ENCODE measurements around the gene HTT.
"Not testable (repeated sequence)": the region's sequence is repeated elsewhere in the genome, so short reads cannot be mapped to it uniquely, and the experiment has no call there.

Gene HTT

GRCh38 chr4:3085948-3086670 lies 11.6 kb downstream of the HTT start:
- no peak for DNase-seq

DNA sequence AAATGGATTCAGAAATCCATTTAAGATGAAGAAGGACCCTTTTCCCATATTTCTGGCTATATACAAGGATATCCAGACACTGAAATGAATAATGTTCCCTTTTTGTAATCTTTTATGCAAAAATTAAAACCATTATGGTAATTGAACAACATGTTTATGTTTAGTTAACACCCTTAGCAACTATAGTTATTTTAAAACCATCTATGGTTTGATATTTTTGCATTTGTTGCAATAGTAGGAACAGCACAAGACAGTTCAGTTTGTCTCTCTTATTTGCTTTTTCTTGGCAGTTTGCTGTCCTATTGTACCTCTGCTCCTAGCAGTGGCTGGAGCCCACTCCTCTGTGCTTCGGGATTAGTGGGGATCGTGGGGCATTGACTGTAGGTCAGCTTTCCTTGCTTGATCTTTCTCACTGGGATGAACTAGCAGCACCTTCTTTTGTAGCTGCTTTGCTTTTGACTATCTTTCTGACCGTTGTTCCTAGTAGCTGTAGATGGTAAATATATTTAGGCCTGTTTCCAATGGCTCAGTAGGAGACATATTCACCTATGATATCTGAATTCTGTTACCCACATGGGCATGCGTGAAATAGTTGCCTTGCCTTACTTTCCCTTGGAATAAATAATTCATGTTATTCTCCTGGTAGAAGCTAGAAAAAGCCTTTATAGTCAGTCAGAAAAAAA lies 12.8 kb downstream of the HTT start:
- no peak for DNase-seq

- DNase-seq: no peak
Observed at GRCh38 chr4:3091464-3091863, 17.0 kb downstream of the HTT start.

- DNase-seq: not testable (repeated sequence)
Observed at GRCh38 chr4:3094701-3095100, 20.2 kb downstream of the HTT start.

DNA sequence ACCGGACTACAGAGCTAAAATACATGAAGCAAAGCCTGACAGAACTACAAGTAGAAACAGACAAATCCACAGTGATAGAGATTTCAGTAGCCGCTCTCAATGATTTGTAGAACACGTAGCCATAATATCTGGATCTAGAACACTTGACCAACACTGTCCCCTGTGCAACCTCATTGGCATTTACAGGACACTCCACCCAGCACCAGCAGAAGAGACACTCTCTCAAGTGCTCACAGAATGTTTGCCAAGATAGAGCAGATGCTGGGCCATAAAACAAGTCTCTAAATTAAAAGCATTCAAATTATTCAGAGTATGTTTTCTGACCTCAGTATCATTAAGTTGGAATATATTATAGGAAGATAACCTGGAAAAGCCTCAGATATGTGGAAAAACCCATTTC lies 21.7 kb downstream of the HTT start:
- DNase-seq: no peak

DNA sequence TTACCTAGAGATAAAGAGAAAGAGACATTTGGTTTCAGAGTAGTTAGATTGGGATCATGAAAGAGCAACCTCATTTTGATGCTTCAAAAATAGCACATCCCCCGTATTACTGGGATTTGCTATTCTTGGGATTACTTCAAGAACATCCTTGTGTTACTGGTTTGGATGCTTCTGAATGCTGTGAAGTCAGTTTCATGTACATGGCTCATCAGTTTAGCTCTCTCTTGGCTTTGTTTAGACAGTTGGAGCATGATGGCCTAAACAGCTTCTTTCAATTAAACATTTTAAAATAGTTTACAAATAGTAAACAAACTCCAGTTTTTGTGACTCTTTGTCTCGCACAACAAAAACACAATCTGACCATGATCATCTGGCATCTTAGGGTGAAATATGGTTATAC lies 23.9 kb downstream of the HTT start:
- no peak for DNase-seq

DNA sequence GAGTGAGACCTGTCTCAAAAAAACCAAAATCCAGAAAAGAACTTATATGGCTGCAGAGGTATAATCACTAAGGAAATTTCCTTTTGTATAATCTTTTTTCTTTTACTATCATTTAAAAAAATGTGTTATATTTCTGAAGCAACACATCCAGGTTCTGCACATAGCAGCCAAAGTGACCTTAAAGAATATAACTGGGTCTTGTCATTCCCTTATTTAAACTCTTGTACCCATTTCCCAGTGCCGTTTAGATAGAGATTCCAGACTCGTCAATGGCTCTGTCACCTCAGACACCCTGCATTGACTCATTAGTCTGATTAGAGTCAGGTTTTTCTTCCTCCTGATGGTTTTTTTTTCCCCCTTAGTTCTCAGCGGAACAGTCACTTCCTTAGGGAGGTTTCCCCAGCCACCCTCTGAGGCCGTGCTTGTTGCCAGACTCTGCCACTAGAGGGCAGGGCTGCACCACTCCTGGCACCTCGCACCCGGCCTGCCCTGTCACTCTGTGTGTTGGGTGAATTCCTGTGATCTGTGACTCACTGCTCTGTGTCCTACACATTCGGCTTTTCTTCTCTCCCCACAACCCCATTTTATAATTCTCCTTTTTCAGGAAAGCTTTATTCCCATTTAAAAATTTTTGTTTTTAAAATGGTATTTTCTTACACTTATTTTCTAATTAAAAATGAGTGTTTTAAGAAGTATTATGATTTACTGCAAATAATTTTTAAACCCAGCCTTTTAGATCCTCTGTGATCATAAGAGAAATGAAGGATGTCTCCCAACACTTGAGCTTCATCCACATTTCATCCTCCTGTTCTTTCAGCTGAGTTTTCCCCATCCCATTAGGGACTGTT lies 32.1 kb downstream of the HTT start:
- peak; percentile 37 for DNase-seq

DNA sequence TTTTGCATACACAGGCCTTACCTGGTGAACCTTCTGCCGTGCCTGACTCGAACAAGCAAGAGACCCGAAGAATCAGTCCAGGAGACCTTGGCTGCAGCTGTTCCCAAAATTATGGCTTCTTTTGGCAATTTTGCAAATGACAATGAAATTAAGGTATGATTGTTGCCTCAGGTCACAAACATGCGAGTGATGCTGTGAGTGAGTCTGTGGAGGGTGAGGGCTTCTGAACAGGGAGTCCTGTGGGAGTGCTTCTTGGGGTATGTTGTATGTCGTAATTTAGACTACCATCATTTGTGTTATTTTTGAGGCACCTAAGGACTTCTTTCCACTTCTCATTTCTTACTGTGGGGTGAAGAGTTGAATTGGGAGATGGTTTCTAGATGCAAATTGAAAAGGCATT lies 32.8 kb downstream of the HTT start:
- no peak for DNase-seq

DNA sequence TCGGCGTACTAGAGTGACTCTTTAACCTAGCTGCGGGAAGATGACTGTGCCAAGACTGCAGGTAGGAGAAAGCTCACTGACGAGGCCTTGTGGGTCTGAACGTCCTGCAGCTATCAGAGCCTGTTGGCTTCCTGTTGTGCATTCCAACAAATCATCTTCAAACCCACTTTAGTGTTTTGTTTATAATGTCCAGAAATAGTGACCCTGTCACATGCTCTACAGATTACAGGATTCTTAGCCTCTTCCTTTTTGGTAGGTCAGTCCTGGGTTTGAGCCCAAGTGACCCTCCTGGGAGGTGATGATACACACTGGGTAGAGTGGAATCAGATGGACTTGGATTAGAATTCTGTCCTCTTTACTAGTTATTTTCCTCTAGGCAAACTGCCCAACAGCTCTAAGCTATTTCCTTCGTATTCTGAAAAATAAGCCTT lies 33.2 kb downstream of the HTT start:
- no peak for DNase-seq

- DNase-seq: no peak
Observed at GRCh38 chr4:3108211-3108610, 33.7 kb downstream of the HTT start.

GRCh38 chr4:3111461-3111860 lies 37.0 kb downstream of the HTT start:
- DNase-seq: no peak

- no peak for DNase-seq
Observed at GRCh38 chr4:3112201-3112600, 37.7 kb downstream of the HTT start.

DNA sequence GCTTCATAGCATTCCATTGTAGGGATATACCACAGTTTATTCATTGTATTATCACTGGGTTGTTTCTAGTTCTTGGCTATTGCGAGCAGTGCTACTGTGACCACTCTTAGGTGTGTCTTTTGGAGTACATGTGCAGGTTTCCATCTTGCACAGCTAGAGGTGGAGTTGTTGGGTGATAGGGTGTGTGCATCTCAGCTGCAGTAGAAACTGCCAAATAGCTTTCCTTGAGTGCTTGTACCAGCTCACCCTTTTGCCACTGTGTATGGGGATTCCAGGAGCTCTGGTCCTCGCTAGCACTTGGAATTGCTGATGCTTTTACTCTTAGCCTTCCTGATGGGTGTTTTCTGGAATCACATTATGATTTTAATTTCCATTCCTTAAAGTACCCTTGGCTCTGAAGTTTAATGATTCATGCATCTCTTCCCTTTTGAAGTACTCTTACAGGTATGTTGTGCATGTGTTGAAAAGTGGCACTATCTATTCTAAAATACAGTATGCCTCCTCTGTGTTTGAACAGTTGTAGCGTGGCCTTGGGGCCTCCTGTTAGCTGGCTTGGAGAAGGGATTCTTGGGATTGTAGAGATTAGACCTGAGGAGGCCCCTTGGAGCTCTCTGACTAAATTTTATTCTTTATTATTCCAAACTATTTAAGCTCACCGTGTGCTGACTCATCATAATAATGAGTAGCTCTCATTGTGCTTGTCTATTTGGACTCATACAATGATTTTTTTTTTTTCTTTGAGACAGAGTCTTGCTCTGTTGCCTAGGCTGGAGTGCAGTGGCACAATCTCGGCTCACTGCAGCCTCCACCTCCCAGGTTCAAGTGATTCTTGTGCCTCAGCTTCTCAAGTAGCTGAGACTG lies 38.4 kb downstream of the HTT start:
- DNase-seq: no peak

DNA sequence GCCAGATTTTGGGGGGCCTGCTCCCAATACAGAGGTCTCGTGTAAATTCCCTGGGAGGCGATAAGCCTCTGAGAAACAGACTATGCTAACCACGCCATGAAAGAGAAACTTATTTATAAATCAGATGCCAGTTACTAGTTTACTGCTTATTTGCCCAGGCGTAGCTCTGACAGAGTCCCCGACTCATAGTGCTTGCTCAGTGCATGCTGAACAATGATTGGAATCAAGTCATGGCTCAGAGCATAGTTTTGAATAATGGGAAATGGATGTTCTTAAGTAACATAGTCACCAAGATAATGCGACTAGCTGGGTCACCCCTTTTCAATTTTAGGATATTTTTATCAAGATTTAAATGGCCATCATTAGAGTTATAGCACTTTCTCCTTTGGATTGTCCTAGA lies 39.9 kb downstream of the HTT start:
- no peak for DNase-seq

DNA sequence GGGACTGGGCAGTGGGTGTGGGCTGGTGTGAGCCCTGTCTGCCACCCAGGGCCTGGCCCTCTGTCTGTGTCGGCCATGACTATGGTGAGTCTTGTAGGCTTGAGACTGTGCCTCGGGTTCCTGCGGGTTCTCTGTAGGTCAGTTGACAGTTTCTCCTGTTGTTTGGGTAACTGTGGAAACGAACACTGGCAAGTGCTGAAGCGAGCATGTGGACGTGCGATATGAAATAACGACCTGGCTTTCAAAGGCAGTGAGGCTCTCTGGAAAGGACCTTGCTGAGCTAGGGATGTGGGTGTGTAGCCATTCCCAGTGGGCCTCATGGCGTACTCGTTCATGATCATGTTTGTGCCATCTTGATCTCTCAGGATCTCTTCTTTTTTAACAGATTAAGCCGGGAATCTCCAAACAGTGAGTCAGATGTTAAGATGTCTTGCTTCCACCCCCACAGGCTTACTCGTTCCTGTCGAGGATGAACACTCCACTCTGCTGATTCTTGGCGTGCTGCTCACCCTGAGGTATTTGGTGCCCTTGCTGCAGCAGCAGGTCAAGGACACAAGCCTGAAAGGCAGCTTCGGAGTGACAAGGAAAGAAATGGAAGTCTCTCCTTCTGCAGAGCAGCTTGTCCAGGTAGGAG lies 41.3 kb downstream of the HTT start:
- DNase-seq: no peak

DNA sequence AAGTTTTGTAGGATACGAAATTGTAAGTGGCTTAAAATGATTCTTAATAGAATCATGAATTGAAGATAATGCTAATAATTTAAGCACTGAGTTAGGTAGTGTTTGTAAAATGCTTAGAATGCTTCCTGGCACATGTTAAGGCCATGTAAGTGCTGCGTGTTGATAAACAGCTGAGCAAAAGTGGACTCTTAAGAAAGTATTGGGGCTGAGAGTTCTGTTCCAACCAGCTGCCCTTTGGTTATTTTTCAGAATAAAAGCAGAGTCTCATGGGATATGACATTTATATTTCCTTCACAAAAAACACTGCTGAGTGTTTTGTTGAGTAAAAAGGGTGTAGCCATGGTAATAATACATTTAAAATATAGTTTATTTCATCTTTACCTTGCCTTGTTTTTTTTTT lies 42.5 kb downstream of the HTT start:
- DNase-seq: no peak

DNA sequence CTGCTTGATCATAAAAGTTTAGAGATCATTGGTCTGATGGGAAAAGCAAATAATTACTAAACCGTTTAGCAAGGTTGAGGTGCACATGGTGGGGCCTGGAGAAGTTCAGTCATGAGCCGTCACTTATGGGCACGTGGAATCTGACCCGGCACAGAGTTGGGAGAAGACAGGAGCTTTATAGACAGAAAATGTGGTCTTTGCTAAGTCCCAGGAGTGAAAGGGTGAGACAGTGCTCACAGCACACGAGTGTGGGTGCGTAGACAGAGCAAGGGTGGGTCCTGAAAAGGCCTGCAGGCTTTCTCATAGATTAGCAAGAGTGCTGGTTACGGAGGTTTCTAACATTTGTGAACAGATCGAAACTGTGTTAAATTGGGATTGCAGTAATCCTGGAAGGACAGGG lies 43.8 kb downstream of the HTT start:
- no peak for DNase-seq

- no peak for DNase-seq
Observed at GRCh38 chr4:3119464-3119863, 45.0 kb downstream of the HTT start.

GRCh38 chr4:3121110-3121509 lies 46.6 kb downstream of the HTT start:
- no peak for DNase-seq

DNA sequence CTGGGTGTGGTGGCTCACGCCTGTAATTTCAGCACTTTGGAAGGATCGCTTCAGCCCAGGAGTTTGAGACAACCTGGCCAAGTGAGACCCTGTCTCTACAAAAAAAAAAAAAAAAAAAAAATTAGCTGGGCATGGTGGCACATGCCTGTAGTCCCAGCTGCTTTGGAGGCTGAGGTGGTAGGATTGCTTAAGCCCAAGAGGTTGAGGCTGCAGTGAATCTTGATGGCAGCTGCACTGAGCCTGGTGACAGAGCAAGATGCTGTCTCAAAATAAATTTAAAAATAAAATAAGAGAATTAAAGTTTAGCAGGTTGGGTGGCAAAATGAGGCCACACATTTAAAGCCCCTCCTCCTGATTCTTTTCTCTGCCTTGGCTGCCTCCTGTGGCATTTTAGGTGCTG lies 47.1 kb downstream of the HTT start:
- DNase-seq: no peak

DNA sequence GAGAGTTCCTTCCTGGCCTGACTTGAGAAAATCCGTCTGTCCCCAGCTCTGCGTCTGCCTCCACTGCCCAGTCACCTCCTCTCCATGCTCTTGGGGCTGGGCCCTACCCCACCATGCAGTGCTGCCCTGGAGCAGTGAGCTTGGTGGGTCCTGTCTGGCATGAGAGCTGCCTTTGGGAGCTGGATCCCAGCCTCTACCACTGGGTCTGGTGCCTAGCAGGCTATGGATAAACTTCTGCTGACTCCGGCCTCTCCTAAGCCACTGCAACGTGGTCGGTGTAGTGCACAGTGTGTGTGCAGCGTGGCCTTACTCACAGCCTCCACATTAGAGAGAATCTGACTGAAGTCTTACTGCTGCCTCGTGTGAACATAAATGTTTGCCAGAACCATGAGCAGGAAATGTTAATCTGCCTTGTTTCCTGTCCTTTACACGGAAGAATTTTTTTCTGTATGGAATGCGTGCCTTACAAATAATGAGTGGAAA lies 47.6 kb downstream of the HTT start:
- no peak for DNase-seq

DNA sequence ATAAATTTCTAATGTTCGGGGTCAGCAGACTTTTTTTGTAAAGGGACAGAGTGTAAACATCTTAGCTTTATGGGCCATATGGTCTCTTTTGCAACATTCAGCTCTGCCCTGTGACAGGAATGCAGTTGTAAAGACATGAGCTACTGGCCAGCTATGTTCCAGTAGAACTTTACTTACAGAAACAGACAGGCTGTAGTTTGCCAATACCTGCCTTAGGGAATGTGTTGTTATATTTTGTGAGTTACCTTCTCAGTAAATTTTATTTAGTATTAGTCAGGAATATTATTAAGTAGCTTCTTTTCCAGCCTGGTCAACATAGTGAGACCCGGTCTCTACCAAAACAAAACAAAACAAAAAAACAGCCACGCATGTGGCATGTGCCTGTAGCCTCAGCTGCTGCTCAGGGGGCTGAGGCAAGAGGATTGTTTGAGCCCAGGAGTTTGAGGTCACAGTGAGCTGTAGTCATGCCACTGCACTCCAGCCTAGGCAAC lies 48.7 kb downstream of the HTT start:
- DNase-seq: no peak

Measured in NCI-H1105 treated with DMSO at 0.1 percent for 48 hours (cell line).